ENCODE data around the gene LRRC8D.

LRRC8D gene

DNA sequence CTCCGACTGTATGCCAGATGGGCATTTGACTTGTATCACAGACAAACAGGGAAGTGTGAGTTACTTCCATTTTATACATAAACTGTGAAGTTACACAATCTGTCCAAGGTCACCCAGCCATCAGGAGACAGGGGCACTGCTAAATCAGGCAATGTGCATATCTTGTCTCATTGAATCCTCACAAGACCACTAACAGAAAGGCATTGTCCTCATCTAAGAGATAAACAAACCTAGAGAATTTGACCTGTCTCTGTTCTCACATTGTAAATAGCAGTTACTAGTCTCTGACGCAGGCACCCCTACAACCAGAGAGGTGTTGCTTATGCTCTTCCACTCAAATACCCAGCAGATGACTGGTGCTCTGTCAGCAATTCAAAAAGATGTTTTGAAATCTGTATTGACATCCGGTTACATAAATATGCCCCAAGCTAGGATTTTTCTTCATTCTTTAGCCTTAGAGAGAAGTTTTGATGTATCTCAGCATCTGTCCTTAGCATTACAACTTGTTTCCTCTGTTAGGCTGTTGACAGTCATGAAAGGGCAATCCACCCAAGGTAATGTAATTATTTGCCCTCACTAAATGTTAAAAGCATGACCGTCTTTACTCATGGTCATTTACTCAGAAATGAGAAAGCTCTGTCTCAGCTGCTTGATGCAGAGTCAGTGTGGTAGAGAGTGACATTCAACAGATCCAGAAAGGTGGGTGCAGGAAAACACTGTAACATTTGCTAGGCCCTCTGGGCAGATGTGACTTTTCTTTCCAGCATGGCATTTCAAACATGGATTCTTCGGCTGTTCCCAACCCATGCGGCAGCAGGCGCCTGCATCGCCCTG, 122.2 kb downstream of the LRRC8D start:
- no peak for DNase-seq

DNA sequence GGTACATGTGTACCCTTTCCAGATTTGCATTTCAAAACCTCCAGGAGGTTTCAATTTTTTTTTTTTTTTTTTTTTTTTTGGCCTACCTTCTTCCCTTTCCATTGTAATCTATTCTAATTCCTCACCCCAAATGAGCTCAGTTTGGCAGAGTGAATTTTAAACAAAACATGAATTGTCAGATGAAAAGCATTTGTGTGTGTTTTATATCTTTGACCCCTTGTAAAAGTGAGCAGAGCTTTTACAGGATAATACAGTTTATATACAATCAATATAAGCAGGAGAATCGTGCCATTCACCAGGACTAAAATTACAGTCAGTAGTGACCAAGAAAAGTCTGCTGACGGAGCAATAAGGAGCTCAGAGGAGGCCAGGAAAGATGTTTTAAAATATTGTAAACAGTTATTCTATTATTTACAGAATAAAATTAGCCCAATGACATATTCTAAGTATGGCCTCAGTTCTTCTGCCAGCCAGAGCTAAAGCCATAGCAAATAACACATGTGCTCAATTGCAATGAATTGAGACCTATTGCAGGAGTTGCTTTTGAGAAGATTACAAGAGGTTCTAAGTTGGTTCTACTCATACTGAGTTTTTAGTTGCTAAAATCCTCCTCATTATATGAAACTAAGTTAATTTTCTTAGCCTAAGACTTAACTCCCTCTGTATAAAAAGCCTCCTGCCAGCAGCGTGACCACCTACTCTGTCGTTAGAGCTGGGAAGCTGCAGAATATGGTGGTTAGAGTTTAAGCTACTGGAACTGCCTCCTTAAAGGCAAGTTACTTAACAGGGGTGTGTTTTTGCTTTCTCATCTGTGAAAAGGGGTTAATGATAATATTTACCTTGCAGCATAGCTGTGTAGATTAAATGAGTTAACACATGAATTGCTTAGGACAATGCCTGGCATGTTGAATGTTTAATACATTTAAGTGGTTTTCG, 123.3 kb downstream of the LRRC8D start:
- no peak for DNase-seq

DNA sequence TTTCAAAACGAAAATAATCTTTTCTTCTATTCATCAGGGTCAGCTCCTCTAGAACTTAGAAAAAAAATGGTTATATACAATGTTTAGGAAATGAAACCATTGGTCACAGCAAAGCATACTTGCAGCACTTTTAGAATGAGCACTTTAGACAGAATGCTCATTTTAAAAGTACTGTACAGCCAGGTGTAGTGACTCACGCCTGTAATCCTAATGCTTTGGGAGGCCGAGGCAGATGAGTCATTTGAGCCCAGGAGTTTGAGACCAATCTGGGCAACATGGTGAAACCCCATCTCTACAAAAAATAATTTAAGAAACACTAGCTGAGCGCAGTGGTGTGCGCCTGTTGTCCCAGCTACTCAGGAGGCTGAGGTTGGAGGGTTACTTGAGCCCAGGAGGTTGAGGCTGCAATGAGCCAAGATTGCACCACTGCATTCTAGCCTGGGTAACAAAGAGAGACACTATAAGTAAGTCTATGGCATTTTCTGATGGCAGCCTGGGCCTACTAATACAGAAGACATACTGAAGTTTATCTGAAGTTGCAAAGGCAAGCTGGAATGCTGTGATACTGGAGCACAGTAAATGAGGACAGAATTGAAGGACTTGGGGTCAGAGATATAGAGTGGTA, 125.1 kb downstream of the LRRC8D start:
- DNase-seq, result no peak

DNA sequence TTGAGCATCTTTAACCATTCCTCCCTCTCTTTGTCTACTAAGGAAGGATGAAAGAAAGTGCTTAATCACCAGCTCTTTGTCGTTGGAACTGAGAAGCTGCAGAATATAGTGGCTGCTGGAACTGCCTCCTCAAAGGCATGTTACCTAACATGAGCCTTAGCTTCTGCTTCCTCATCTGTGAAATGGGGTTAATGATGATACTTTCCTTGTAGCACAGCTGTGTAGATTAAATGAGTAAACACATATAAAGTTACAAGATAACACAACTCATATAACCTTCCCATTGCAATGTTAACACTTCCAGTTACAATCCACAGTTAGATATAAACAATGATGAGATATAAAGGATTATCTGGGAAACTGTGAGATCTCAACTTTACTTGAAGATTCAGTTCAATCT, 125.7 kb downstream of the LRRC8D start:
- DNase-seq, result no peak

DNA sequence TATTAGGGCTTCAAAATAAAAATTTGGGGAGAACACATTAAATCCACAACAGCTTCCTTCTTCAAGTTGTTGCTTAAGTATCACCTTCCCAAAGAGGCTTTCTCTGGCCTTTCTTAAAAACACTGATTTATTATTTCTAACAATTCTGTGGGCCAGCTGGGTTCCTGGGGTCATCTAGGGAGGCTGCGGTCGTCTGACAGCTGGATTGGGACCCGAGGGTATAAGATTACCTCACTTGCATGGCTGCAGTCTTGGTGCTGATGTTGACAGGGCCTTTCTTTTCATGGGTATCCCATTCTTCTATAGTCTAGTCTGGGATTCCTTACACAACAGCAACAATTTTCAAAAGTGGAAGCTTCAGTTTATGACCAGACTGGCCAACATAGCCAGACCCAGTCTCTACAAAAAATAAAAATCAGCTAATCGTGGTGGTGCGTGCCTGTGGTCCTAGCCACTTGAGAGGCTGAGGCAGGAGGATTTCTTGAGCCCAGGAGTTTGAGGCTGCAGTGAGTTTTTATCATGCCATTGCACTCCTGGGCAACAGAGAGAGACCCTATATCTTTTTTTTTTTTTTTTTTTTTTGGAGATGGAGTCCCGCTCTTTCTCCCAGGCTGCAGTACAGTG, 128.0 kb downstream of the LRRC8D start:
- DNase-seq, result no peak

DNA sequence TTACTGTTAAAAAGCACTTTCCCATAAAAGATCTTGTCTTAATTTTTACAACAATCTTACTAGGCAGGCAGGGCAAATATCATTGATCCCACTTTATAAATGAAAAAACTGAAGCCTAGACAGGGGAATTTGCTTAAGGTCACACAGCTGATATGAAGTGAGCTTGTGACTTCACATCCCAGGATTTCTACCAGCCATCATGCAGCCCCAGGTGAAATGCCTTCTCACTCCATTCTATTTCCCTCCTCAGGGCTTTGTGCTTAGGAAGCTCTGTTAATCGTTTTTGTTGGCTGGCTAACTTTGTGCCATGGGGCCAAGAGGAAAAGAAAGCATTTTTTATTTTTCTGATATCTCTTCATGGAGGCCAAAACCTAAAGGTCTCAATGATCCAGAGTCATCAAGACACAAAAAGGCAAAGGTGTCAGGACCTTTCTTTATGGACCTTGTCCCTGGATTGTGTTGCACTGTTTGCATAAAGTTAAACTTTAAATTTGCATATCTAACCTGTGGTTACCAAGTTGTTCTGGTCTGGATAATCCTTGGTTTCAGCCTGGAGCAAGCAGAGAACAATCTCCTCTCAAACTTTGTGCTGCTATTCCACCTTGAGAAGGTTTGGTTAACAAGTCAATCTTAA, 129.3 kb downstream of the LRRC8D start:
- no peak for DNase-seq

DNA sequence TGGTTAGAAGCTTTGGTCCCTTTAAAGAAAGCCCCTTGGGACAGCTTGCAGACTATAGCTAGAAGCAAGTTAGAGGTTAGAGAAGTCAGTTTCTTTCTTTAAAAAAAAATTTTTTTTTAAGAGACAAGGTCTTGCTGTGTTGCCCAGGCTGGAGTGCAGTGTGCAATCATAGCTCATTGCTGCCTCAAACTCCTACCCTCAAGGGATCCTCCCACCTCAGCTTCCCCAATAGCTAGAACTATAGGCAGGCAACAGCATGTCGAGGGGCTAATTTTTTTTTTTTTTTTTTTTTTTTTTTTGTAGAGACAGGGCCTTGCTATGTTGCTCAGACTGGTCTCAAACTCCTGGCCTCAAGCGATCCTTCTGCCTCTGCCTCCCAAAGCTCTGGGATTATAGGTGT, 129.9 kb downstream of the LRRC8D start:
- DNase-seq, result no peak

DNA sequence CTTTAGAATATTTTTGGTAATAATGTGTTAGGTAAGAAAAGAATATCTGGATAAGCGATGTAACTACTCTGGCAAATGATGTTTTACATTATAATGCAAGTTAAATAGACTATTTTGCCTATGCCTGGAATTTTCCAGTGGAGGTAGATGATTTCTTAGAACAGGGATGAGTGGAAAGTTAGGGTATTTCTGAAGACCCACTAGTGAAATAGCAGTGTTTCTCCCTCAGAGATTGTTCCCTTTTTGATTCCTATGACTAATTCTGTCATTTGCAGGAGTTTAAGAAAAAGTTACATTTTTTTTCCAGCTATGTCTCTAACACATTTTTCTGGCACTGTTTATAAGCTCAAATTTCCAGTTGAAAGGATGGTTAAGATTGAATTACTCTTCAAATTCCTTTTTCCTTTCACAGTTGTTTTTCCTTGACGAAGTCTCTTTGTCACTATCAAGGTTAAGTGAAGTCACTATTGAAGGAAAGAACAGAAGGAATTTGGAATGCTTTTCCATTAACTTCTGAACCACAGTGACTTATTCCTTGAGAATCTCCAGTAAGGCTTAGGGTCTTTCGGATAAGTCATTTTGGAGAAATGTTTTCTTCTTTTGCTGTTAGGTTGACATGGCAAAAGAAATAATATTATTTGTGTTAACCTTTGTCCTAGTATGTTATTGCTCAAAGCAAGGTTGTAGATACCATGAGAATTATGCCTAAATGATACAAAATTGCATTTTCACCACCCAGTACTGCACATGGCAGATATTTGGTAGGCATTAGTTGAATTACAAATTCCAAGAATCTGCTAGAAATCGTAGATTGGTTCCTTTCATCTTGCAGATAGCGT, 131.2 kb downstream of the LRRC8D start:
- DNase-seq, result no peak

DNA sequence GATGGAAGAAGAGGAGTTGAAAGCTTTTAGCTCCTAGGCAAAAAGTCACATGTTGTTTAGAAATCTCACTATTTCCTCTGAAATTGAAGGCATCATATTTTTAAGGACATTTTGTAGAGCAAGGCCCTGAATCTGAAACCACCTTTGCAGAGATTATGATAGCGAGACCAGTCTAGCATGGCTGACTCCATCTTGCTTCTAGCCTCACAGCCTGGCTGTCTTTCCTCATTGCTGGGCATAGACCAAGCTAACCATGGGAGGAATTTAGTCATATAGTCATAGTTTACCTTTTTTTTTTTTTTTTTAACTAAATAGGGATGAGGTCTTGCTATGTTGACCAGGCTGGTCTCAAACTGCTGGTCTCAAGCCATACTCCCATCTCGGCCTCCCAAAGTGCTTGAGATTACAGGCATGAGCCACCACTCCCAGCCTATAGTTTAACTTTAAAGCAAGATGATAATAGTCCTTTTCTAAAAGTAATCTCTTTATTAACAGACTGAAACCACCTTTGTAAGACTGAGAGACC, 131.8 kb downstream of the LRRC8D start:
- DNase-seq, result no peak

DNA sequence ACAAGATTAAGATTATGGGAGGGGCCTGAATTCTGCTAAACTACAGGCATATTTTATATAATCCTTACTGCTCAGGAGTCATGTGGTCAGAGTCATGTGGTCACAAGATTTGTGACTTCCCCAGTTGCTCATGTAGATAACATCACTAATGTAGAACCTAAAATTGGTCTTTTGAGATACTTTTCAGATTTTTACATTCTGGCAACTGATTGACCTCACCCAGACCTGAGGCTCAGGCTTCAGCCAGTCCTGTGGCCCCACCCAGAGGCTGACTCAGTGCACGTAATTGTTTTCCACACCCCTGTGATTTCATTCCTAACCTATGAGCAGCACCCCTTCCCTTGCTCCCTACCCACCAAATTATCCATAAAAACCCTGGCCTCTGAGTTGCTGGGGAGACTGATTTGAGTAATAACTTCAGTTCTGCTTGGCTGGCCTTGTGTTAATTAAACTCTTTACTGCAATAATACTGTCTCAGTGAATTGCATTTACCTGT, 132.3 kb downstream of the LRRC8D start:
- no peak for DNase-seq

DNA sequence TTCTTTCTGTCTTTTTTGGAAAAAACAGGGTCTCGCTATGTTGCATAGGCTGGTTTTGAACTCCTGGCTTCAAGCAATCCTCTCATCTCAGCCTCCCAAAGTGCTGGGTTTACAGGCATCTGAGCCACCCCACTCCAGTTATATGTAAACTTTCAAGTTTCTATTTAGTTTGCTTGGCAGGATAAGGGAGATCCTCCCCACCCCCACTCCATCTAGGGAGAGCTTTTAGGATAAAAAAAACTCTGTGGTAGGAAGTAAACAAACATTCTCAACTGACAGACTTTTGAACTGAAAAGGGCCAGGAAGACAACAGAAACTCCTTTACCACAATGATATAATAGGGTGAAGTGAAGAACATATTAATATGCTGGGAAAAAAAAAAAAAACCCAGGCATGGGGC, 133.1 kb downstream of the LRRC8D start:
- DNase-seq, result no peak

DNA sequence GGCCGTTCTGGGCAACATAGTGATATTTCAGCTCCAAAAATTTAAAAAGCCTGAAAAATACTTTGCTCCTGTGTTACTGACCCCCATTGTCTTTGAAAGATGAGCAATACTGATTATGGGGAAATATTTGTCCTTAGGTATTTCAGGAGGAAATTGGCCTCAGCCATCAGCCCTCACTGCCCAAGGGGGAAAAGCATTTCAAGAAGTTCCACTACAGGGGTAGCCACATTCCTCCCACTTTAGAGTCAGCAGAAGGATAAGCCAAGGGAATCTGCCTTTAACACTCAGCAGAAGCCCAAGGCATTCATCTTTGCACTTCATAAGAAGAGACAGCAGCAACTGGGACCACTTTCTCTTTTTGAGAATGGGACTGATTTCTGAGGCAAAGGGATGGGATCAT, 133.6 kb downstream of the LRRC8D start:
- no peak for DNase-seq

DNA sequence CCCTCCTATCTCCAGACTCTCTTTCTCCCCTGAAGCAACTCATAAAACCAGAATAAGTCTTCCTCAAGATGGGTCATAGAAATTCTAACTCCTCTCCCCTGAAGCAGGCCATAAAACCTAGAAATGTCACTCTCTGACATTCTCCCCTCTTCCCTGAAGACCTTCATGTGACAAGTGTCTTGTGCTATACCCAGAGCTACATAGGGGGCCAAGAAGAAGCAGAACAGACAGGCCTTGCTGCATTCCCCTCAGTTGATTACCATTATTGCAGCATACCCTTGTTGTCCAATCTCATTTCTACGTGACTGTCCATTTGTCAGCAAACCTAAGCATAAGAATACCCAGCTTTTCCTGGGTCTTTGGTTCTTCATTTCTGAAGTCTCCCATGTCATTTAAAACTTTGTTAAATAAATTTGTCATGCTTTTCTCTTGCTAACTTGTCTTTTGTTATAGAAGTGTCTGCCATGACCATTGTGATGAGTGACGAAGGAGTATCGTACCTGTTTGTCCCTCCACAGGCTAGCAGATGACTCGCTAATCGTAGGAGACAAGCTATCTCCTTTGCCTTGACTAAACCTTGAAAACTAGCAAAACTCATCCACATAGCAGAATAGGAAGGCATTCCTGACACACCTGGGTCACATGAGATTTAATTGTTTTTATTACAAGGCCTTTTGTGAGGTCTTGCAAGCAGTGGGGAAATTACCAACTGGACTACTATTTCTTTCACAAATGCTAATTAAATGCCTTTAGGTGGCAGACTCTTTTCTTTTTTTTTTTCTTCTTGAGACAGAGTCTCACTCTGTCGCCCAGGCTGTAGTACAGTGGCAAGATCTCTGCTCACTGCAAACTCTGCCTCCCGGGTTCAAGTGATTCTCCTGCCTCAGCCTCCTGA, 134.7 kb downstream of the LRRC8D start:
- DNase-seq, result no peak

DNA sequence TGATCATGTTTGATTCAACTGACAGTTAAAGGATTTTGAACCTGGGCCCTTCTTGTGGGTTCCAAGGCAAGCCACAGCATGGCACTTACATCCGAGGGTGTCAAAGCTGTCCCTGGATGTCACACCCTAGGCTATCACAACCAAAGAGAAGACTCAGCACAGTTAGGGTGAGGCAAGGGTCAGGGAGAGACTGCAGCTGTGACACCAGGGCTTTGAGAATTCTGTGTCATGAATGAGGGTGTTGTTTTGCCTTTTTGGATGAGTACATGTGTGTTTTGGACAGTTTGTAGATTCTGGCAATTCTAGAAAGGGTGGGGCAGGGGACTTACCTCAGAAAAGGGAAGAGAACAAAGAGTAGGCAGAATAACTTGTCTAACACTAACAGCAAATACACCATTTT, 136.3 kb downstream of the LRRC8D start:
- DNase-seq, result no peak

DNA sequence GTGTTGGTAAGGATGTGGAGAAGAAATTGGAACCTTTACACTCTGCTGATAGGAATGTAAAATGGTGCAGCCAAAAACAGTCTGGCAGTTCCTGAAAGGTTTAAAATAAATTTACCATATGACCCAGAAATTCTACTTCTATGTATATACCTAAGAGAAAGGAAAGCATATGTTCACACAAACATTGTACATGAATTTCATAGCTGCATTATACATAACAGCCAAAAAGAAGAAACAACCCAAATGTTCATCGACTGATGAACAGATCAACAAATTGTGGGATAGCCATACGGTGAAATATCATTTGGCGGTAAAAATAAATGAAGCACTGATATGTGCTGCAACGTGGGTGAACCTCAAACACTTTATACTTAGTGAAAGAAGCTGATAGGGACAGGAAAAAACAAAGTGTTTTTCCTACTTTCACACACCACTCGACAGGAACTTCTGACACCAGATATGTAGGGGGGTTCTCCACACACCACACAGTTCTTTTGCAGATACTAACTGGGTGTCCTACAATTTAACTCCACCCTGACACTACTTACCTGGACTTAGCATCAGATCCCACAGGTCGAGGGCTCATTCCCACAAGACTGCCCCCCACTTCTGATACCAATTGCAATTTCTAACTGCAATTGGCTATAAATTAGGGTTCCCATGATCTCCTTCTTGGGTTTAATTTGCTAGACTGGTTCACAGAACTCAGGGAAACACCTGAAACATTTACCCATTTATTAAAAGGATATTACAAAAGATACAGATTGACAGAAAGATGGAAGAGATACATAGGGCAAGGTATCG, 138.2 kb downstream of the LRRC8D start:
- DNase-seq, result no peak

DNA sequence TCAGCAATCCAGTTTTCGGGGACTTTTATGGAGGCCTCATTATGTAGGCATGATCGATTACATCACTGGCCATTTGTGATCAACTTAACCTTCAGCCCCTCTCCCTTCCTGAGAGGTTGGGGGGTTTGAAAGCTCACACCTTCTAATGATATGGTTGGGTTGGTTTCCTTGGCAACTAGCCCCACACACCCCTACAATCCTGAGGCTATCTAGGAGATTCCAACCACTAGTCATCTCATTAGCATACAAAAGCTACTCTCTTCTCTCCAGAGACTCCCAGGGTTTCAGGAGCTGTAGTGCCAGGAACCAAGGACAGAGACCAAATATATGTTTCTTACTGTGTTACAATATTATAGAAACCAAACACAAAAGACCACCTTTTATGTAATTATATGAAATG, 138.9 kb downstream of the LRRC8D start:
- no peak for DNase-seq

DNA sequence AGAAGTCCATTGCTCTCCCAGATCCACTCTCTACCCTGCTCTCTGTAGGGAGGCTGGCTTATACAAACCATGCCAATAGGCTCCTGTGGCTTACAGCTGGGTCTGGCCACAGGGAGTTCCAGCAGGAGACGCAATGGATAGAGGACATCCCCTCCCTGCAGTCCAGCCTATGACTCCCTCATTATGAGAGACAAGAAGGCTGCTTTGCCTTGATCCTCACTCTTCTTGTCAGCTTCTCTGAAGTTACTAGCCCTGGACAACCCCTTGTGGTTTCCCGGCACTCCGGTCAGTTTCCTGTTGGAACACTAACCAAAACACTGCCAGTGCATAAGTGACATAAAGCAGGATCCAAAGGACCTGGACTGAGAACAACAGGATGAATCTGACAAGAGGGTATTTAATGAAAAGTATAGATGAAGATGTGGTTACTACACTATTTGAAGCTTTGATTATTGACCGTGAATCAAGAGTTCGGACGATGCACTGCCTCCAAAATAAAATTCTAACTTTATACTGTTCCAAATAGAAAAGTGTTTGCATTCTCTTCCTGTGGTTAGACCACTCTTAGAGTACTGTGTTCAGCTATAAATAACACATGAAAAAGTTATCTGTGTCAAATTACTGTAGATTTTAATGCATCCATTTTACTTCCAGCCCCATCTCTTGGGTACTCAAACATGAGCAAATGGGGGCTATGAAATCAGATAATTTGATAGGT, 141.4 kb downstream of the LRRC8D start:
- DNase-seq, result no peak

DNA sequence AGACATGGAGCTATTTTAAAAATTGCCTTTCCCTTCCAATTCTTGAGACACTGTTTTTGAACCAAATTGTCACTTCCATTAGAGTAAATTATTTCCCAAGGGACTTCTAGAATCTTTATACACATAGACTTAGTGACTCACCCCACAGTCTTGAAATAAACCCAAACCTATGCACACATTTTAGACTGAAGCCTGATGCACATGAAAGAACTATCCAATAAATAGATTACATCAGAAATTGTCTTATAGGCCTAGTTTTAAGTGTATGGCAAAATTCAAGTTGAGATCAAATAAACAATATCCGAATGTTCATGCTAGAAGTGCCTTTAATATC, 141.9 kb downstream of the LRRC8D start:
- no peak for DNase-seq

All from stimulated activated CD4-positive, alpha-beta T cell treated with anti-CD3 and anti-CD28 coated beads, Interleukin-12 subunit alpha, Interleukin-12 subunit beta, amount 100 ng/mL, for 4 hours (primary cell).